A549 treated with CORT108297 at 1 μM for 4 hours (cell line): ENCODE data around the gene CAV2. TPM values are rescaled to one million over a fixed set of nuclear protein-coding genes. Genes with fewer than 3 reads are reported as not detected.

Experiments used
- total RNA-seq: library from RNA; stranded (reverse); fragments of 200-300 nt; extraction: Qiagen RNA extraction; gene quantifications from 5 replicates; pipeline ENCODE4 v1.2.3, GENCODE V29; 2022

Gene CAV2, protein sequence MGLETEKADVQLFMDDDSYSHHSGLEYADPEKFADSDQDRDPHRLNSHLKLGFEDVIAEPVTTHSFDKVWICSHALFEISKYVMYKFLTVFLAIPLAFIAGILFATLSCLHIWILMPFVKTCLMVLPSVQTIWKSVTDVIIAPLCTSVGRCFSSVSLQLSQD
- 143 to 195 TPM (median 182 TPM) in 5 replicates for total RNA-seq

DNA sequence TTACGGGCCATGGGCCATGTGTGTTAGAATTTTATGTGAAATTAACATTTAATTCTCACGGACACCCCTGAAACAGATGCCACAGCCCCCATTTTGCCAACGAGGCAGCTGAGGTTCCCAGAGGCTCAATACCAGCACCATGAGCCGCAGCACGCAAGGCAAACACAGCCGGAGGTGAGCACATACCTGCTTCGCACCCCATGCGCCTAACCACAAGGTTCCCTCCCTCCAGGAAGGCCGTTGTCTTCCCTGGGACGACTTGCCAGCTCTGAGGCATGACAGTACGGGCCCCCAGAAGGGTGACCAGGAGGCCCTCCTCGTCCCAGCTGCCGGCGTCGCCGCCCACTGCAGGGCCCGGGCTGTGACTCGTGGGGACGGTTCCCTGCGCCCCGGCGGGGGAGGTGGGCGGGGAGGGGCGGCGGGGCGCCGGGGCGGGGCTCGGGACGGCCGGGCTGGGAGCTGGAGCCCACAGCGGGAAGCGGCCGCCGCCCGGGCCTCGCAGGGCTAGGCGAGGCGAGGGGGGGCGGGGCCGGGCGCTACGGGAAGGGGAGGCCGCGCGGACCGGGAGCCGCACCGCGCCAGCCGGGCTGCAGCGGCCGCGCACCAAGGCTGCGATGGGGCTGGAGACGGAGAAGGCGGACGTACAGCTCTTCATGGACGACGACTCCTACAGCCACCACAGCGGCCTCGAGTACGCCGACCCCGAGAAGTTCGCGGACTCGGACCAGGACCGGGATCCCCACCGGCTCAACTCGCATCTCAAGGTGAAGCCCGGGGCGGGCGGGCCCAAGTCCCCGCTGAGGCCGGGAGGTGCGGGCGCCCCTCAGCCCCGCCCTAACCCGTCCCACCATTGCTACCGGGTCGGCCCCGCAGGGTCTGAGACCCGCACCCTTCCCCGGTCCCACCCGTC lies at the start of gene CAV2:
Gene CAV2 (plus strand): TSS at position 571 of the 910 bp plus-strand sequence. CDS start 44 bp downstream, at position 615.

DNA sequence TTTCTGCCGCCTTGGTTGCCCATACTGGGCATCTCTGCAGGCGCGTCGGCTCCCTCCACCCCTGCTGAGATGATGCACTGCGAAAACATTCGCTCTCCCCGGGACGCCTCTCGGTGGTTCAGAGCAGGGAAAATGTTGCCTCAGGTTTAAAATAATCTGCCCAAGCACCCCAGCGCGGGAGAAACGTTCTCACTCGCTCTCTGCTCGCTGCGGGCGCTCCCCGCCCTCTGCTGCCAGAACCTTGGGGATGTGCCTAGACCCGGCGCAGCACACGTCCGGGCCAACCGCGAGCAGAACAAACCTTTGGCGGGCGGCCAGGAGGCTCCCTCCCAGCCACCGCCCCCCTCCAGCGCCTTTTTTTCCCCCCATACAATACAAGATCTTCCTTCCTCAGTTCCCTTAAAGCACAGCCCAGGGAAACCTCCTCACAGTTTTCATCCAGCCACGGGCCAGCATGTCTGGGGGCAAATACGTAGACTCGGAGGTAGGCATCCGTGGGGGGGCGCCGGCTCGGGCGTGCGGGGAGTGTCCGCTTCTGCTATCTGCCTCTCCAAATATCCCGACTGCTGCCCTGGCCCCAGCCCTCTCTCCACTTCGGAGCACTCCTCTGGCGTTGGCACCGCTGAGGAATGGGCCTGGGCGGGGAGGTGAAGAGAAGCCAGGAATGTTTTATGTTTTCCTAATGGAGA lies 25.2 kb downstream of the CAV2 start, which contains the start of gene CAV1:
Gene CAV1 (plus strand): TSS at position 428 of the 689 bp plus-strand sequence. CDS start 27 bp downstream, at position 455.

Other genes with a start within 250 kb of the CAV2 start
- 393 to 546 TPM (median 490 TPM) in 5 replicates for gene CAV1, start 25.3 kb downstream of the CAV2 start, total RNA-seq
- gene MET, start 172.5 kb downstream of the CAV2 start, total RNA-seq = 72.3 to 102 TPM (median 90.9 TPM) in 5 replicates